GM12892 (cell line): ENCODE results near the gene UBE2Q2.

Experiments used
- POLR2A ChIP-seq: IDR thresholded peaks from 2 replicates; pipeline ENCODE4 v1.6.1; 2011; ENCODE audit warnings: low read depth, low read length, control low read depth
- TAF1 ChIP-seq: IDR thresholded peaks from 2 replicates; pipeline ENCODE4 v1.6.1; 2011; ENCODE audit warnings: low read depth, mild to moderate bottlenecking, control low read depth, low read length, borderline replicate concordance

DNA sequence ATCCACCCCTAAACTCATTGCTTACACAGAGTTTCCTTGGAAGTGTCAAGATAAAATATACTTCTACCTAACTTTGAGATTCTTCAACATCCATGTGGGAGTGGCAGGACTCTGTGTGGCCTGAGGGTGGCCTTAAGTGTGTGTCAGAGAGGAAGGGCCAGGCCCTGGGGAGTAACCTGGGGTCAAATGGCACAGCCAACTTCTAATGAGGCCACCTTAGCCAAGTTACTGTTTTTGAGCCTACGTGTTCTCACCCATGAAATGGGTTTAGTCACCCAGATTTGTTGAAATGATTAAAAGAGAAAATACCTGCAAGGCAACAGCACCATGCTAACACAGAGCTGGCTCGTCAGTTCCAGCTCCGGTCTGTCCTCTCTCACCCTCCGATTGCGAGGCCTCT is 28.5 kb upstream of the UBE2Q2 start:
- TF ChIP-seq TAF1 (no peak), POLR2A (no peak)
